Stomach (tissue), 4 donors: ENCODE data around the gene ATG16L2.

Source experiments
- EP300 ChIP-seq: sonication (generic); formaldehyde crosslinking; IDR thresholded peaks from one replicate; pipeline ENCODE4 v1.6.1; 2017; ENCODE audit warnings: antibody characterized with exemption
- POLR2A ChIP-seq, 4 donors: fragments of 450-650 bp; IDR thresholded peaks; one replicate each; pipeline ENCODE4 v1.6.1; 2016; ENCODE audit warnings: antibody characterized with exemption in 4 of 4, control low read depth in 2 of 4, mild to moderate bottlenecking in 1 of 4, moderate library complexity in 1 of 4
- POLR2AphosphoS5 ChIP-seq, 3 donors: sonication (generic); formaldehyde crosslinking; IDR thresholded peaks; one replicate each; pipeline ENCODE4 v1.6.1; 2016; ENCODE audit warnings: antibody characterized with exemption in 3 of 3
- TF ChIP-seq, protein P1 (sequence below), 7 experiments: fragments of 450-650 bp in 4 of 7; fragments of 200-600 bp in 3 of 7; sonication (generic) in 3 of 7; IDR thresholded peaks; one replicate each; pipeline ENCODE4 v1.5.1; 2016 to 2019; ENCODE audit warnings: antibody characterized with exemption in 7 of 7, control low read depth in 2 of 7, mild to moderate bottlenecking in 1 of 7

DNA sequence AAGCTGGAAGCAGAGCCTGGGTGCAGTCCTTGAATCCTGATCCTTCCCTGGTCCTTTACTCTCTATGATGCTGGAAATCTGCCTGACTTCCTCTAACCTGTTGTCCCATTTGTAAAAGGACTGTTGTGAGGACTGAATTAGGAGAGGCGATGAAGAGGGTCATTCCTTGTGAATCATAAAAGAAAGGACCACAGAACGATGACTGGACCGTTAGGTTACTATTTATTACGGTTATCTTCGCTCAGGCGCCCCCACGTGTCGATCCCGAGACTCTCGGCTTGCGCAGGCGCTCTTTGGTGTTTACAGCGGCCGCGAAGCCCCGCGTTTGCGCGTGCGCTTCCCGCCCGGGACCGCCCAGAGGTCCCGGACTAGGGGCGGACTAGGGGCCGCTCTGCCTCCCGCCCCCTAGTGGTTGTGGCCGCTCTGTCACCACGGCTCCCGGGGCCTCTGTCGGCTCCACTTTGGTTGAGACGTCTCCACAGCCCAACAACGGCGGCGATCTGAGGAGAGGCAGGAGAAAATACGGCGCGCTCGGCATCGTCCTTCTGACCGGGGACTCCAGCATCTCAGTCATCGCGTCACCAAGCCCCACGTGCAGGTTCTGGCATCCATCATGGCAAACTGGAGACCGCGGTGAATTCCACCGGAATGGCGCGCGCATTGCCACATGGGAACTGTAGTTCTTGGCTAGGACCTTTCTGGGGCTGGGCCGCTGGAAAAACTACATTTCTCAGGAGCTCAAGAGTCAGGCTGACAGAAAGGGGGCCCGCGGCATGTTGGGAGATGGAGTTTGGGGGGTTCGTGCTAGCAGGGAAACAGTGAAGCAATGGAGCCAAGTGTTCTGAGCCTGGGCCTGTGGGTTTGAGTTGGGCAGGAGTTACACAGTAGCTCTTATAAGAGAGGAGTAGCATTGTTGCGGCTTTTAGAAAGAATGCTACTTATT, 20.5 kb upstream of the ATG16L2 start, which contains the start of gene STARD10:
- TF ChIP-seq, protein P1, sequence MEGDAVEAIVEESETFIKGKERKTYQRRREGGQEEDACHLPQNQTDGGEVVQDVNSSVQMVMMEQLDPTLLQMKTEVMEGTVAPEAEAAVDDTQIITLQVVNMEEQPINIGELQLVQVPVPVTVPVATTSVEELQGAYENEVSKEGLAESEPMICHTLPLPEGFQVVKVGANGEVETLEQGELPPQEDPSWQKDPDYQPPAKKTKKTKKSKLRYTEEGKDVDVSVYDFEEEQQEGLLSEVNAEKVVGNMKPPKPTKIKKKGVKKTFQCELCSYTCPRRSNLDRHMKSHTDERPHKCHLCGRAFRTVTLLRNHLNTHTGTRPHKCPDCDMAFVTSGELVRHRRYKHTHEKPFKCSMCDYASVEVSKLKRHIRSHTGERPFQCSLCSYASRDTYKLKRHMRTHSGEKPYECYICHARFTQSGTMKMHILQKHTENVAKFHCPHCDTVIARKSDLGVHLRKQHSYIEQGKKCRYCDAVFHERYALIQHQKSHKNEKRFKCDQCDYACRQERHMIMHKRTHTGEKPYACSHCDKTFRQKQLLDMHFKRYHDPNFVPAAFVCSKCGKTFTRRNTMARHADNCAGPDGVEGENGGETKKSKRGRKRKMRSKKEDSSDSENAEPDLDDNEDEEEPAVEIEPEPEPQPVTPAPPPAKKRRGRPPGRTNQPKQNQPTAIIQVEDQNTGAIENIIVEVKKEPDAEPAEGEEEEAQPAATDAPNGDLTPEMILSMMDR (IDR thresholded peaks at IDR 0.05), result peak in 6 of 7 experiments; percentile 93 to 100 (median 98)
- peak; percentile 34 to 82 (median 74) for TF ChIP-seq POLR2AphosphoS5 (IDR thresholded peaks at IDR 0.05)
- no peak for TF ChIP-seq EP300
- TF ChIP-seq POLR2A (IDR thresholded peaks at IDR 0.05), result no peak
